GM21717 (cell line): ENCODE results near the gene RAB1B.
"Not testable (repeated sequence)": the region's sequence is repeated elsewhere in the genome, so short reads cannot be mapped to it uniquely, and the experiment has no call there.

ENCODE experiments used
- ATAC-seq: cut with Tn5 transposase; IDR thresholded peaks from one replicate; pipeline ENCODE4 v1.9.1; 2021; ENCODE audit warnings: mild to moderate bottlenecking, moderate library complexity; ENCODE audit not compliant: unreplicated experiment

The RAB1B gene

GRCh38 chr11:66317723-66318599, 49.5 kb downstream of the RAB1B start:
- no peak for ATAC-seq

- no peak for ATAC-seq
Observed at GRCh38 chr11:66318600-66318970, 50.1 kb downstream of the RAB1B start.

GRCh38 chr11:66320289-66320688, 51.9 kb downstream of the RAB1B start:
- not testable (repeated sequence) for ATAC-seq

- ATAC-seq, result not testable (repeated sequence)
Observed at GRCh38 chr11:66320748-66321147, 52.3 kb downstream of the RAB1B start.

- ATAC-seq, result no peak
Observed at GRCh38 chr11:66321606-66322005, 53.2 kb downstream of the RAB1B start.

- ATAC-seq, result no peak
Observed at GRCh38 chr11:66322732-66323427, 54.4 kb downstream of the RAB1B start.

- ATAC-seq, result no peak
Observed at GRCh38 chr11:66323684-66324083, 55.2 kb downstream of the RAB1B start.

GRCh38 chr11:66324664-66325063, 56.2 kb downstream of the RAB1B start:
- no peak for ATAC-seq

GRCh38 chr11:66325263-66325671, 56.8 kb downstream of the RAB1B start:
- no peak for ATAC-seq

GRCh38 chr11:66326261-66327111, 58.0 kb downstream of the RAB1B start:
- no peak for ATAC-seq
